Astrocyte of the cerebellum (primary cell): ENCODE results near the gene BICD1.
"Not testable (repeated sequence)": the region's sequence is repeated elsewhere in the genome, so short reads cannot be mapped to it uniquely, and the experiment has no call there.

Experiments used
- DNase-seq: peaks from one replicate; pipeline ENCODE4 v3.0.0-alpha.2; 2011; ENCODE audit warnings: low read depth
- H3K4me3 ChIP-seq: 2 replicates; pipeline ENCODE4 v1.5.1; 2011; ENCODE audit warnings: mild to moderate bottlenecking, low read depth, low read length, moderate library complexity
- in situ Hi-C: cut with HindIII; loops from 2 replicates; pipeline ENCODE4 v1.10.0; 2017; ENCODE audit warnings: low sequenced_read_pairs
- TF ChIP-seq, protein P1 (sequence below): IDR thresholded peaks from 2 replicates; pipeline ENCODE4 v1.5.1; 2012; ENCODE audit warnings: low read length, low read depth, moderate library complexity, mild to moderate bottlenecking; ENCODE audit errors: missing control alignments

The BICD1 gene

DNA sequence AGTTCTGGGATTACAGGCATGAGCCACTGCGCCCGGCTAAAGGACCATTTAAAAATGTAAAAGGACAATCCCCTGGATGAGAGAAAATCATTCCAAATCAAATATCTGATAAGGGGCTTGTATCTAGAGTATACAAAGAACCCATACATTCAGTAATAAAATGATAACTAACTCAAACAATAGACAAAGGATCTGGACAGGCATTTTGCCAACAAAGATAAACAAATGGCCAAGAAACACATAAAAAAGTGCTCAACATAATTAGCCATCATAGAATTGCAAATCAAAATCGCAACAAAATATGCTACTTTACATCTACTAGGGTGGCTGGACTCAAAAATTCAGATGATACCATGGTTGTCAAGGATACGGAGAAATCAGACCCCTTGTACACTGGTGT is 8.5 kb upstream of the BICD1 start:
- in situ Hi-C loops: no loop called here
- H3K4me3 ChIP-seq: no peak overlapping the region
- TF ChIP-seq, protein P1, sequence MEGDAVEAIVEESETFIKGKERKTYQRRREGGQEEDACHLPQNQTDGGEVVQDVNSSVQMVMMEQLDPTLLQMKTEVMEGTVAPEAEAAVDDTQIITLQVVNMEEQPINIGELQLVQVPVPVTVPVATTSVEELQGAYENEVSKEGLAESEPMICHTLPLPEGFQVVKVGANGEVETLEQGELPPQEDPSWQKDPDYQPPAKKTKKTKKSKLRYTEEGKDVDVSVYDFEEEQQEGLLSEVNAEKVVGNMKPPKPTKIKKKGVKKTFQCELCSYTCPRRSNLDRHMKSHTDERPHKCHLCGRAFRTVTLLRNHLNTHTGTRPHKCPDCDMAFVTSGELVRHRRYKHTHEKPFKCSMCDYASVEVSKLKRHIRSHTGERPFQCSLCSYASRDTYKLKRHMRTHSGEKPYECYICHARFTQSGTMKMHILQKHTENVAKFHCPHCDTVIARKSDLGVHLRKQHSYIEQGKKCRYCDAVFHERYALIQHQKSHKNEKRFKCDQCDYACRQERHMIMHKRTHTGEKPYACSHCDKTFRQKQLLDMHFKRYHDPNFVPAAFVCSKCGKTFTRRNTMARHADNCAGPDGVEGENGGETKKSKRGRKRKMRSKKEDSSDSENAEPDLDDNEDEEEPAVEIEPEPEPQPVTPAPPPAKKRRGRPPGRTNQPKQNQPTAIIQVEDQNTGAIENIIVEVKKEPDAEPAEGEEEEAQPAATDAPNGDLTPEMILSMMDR: no peak
- no peak for DNase-seq

DNA sequence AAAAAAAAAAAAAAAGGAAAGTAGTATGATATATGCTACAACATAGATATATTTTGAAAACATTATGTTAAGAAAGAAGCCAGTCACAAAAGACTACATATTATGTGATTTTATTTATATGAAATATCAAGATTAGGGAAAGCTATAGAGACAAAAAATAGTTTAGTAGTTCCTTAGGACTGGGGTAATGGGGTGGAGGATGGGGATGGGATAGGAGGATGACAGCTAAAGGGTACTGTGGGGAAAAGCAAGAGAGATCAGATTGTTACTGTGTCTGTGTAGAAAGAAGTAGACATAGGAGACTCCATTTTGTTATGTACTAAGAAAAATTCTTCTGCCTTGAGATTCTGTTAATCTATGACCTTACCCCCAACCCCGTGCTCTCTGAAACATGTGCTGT is 7.4 kb upstream of the BICD1 start:
- H3K4me3 ChIP-seq, DNase-seq, in situ Hi-C loops: not testable (repeated sequence)

DNA sequence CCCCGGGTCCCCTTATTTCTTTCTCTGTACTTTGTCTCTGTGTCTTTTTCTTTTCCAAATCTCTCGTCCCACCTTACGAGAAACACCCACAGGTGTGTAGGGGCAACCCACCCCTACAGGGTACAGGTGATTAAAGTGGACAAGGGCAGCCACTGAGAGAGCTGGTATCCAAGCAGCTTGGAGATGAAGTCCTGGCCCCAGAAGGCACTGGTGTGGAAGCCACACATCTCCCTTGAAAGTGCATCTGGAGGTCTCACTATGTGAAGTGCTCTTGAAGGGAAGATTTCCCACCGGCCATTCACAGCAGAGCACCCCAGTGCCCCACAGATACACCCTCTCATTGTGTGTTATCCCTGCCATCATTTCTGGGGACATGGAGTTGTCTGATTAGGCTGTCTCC is 6.3 kb upstream of the BICD1 start:
- H3K4me3 ChIP-seq: no peak overlapping the region
- DNase-seq: no peak
- TF ChIP-seq, protein P1: no peak
- in situ Hi-C loops: no loop called here

DNA sequence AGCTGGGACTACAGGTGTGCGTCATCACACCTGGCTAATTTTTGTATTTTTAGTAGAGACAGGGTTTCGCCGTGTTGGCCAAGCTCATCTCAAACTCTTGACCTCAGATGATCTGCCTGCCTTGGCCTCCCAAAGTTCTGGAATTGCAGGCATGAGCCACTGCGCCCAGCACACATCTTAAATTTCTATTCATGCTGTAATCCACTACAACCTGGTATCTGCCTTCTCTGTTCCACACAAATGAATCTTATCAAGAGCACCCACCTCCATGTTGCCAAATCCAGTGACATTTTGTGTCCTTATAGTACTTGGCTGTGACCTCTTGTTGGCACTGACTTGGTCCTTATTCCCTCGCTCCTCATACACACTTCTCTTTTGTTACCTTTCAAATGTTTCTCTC is 5.8 kb upstream of the BICD1 start:
- DNase-seq: no peak
- H3K4me3 ChIP-seq: no peak overlapping the region
- in situ Hi-C loops: no loop called here
- TF ChIP-seq, protein P1: no peak

DNA sequence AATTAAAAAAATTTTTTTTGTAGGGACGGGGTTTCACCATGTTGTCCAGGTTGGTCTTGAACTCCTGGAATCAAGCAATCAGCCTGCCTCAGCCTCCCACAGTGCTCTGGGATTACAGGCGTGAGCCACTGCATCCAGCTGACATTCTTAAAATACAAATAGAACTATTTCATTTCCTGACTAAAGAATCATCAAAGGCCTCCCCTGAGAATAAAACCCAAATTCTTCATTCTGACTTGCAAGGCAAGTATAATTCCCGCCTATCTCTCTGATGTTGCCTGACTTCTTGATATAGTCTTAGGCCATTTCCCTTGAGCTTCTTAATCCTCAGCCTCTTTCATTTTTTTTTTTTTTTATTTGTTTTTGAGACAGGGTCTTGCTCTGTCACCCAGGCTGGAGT is 4.4 kb upstream of the BICD1 start:
- TF ChIP-seq, protein P1: no peak
- DNase-seq: no peak
- H3K4me3 ChIP-seq: no peak overlapping the region
- in situ Hi-C loops: no loop called here

DNA sequence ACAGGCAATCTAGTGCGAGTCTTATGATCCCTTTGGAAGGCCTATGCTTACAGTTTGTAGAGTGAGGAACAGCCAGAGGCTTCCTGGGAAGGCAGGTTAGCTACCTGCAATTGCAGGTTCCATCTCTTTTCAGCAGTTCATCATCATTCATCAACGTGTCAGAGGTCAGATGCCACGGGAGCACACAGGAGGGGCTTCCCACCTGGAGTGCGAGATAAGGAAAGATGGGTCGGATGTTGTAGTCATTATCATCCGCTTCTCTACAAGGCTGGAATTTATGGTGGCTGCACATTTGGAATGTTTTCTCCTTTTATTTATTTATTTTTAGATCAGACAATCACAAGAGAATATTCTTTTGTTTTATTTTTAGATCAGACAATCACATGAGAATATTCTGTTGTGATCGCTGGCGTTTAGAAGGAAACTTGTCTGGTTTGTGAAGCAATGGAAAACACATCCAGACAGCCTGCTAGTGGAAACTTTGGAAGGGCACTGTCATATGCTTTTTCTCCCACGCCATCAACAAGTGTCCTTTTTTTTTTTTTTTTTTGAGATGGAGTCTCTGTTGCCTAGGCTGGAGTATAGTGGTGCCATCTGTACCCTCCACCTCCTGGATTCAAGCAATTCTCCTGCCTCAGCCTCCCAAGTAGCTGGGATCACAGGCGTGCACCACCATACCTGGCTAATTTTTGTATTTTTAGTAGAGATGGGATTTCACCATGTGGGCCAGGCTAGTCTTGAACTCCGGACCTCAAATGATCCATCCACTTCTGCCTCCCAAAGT is 1.9 kb upstream of the BICD1 start:
- H3K4me3 ChIP-seq: no peak overlapping the region
- TF ChIP-seq, protein P1: no peak
- DNase-seq: no peak
- in situ Hi-C loops: no loop called here

DNA sequence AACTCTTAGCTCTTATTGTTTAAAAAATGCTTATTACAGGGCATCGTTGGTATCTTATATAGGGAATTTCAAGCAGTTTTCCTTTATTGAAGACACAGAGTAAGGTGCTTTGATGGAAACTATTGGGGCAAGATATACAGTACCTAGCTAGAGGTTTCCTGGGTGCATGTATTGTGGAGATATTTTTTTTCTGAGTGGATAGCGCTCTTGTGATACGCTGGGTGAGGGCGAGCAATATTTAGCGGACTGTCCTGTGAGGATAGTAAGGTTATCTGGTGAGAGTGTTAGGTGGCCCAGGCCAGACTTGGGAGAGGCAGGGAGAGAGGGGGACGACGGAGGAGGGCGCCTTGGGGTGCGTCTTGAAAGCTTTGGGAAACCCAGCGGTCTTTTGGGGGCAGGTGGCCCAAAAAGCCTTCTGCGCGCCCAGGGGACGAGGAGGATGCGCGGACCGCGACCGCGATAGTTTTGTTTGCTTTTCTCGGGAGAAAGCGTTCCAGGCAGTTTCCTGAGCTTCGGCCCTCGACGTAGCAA is 596 bp upstream of the BICD1 start:
- in situ Hi-C loops: no loop called here
- no peak for DNase-seq

More for the DNA sequence above, 596 bp upstream of the BICD1 start:
- peak overlapping the region; percentile 82 for H3K4me3 ChIP-seq
- TF ChIP-seq, protein P1: no peak
